Epidermal melanocyte (primary cell): Measurements from ENCODE around the gene TRIM68.
A peak's percentile ranks its signal among the peaks of the same experiment; 100 is the strongest.

Source experiments
- DNase-seq: peaks from one replicate; pipeline ENCODE4 v3.0.0; 2011; ENCODE audit warnings: low spot score; ENCODE audit not compliant: insufficient read length

Gene TRIM68, protein sequence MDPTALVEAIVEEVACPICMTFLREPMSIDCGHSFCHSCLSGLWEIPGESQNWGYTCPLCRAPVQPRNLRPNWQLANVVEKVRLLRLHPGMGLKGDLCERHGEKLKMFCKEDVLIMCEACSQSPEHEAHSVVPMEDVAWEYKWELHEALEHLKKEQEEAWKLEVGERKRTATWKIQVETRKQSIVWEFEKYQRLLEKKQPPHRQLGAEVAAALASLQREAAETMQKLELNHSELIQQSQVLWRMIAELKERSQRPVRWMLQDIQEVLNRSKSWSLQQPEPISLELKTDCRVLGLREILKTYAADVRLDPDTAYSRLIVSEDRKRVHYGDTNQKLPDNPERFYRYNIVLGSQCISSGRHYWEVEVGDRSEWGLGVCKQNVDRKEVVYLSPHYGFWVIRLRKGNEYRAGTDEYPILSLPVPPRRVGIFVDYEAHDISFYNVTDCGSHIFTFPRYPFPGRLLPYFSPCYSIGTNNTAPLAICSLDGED

DNA sequence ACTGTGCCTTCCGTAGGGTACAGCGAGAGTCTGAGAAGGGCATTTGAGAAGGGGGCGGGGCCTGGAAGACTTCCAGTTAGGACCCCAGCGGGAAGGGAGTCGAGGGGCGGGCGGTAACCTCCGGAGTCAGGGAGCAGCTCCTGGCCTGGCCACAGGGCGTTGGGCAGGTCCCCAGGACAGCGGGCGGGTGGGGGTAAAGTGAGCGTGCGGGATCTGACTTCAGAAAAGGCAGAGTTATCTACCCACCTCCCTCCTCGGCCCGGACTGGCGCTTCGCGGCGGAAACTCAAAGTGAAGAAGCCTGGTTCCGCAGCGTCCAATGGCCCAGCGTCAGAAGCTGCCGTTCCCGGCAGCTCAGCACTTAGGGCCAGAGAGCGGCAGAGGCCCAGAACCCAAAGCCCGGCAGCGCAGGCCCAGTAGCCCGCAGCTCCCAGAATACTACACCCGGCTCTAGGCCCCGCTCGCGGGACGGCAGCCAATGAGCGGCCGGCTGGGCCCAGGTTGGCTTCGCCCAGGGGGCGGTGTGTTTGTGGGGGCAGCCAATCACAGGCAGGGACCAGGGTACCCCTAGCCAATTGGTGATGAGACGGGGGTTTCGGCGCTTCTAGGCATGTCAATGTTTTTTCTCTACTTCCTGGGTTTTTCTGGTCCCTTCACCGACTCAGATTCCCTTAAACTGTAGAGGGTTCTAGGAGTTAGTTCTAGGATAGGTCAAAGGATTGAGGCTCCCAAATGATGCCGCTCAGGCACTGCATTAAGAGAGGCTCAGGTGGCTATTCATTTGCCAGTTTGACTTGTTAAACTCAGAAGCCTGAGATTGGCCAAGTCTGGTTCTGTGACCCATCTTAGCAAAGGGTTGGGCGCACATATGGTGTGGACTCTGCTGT lies at the start of gene TRIM68:
TRIM68 (minus strand) TSS at position 451 of the 886 bp plus-strand sequence. CDS start 2,727 bp downstream, outside the sequence.
- DNase-seq: peak; percentile 94

DNA sequence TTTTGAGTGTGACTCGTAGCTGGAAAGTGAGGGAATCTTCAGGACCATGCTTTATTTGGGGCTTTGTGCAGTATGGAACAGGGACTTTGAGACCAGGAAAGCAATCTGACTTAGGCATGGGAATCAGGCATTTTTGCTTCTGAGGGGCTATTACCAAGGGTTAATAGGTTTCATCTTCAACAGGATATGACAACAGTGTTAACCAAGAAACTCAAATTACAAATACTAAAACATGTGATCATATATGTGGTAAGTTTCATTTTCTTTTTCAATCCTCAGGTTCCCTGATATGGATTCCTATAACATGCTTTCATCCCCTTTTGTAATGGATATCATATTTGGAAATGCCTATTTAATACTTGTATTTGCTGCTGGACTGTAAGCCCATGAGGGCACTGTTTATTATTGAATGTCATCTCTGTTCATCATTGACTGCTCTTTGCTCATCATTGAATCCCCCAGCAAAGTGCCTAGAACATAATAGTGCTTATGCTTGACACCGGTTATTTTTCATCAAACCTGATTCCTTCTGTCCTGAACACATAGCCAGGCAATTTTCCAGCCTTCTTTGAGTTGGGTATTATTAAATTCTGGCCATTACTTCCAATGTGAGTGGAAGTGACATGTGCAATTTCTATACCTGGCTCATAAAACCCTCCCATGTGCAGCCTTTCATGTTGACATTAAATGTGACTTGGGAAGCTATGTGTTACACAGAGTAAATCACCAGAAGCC lies 46.8 kb upstream of the TRIM68 start:
- no peak for DNase-seq

DNA sequence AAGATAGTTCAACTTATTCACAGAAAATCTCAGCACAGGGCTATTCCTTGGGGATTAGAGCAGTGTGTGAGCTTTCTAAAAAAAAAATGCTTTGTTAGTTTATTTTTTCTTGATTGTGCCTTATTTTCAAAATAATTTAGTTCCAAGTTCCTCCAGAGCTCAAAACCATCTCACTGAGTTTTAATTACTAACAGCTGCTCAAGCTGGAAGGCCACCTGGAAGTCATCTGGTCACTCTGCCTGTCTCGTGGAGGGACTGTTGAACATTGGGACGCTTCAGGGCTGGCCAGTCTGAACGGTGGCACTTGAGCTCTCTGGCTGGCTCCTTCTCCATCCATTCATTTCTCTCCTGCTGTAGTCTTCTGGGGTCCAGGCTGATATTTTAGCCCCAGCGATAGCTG lies 39.7 kb upstream of the TRIM68 start:
- no peak for DNase-seq

DNA sequence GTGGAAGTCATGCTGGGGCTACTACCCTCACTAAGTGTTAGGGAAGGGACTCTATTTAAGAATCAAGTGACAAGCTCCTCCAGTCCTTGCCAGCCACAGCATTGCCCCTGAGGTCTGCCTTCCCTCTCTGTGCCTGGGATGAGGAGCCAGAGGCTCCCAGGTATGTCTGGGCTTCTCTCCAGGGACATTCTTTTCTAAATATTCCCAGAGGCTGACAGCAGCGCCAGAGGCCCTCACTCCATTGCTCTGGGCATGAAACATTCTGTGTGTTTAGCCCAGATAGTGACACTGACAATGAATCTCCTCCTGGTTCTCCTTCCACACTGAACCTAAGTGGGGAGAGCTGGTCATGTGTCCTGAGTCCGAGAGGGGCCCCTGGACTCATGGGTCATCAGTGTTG lies 37.9 kb upstream of the TRIM68 start:
- DNase-seq: no peak

DNA sequence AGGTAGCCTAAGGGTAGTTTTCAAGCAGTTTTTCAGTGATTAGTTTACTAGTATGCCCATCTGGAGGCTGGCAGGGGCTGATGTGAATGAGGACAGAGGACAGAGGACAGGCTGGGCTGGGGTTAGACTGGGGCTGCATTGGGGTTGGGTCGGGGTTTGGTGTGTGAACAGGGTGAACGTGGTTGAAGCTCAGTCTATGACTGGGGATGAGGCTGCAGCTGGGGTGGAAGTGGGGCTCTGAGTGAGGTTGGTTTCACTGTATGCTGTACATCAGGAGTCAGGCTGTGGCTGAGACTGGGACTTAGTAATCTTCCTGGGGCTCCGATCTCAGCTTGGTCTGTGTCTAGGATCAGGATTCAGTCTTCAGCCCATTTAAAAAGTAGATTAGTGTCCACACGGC lies 36.2 kb upstream of the TRIM68 start:
- DNase-seq: no peak

DNA sequence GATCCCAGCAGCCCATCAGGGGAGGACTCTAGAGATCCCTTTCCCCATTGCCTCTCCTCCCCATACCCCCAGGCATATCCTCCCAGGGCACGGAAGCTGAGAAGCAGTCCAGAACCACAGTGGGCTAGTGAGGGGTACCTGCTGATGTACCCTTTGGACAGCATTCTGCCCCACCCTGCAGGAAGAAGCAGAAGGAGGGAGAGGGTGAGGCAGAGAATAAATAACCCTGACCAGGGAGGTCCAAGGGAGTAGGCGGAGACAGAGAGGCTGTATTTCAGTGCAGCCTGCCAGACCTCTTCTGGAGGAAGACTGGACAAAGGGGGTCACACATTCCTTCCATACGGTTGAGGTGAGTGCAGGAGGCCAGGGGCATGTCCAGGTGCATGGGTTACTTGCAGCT lies 35.7 kb upstream of the TRIM68 start, which contains the start of gene OR51E1:
OR51E1 (plus strand) TSS at position 301 of the 400 bp plus-strand sequence. CDS start 8,545 bp downstream, outside the sequence.
- DNase-seq: no peak

DNA sequence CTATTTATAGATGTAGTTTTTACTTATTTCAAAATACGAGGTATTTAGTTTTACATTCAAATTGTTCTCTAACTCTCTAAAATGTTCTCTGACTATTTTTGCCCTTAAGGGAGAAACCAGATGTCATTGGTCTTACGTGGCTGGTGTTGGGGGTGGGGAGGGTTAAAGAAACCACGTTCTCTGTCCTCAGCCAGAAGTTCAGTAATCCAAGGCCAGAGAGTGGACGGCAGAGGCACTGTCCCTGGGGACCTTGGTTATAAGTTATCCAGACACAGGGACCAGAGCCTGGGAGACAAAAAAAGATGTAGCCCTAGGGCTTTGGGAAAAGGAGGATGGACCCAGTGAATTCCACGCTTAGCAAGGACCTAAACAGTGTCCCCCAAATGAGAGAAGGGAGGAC lies 35.0 kb upstream of the TRIM68 start:
- DNase-seq: no peak

DNA sequence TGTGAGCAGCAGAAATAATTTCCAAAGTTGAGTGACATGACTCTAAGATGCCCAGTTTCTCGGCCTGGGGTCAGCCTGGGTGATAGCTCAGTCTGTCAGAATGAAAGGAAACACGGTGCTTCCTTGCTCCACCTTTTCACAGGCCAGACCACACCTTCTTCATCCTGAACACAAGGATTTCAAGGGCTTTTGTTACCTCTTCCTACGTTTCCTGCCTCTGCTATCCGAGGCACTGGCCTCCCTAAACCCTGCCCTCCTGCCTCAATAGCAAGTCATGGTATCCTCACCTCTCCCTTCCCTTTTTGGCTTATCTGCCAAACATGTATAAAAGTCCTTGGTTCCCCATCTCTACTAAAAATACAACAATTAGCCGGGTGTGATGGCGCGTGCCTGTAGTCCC lies 34.0 kb upstream of the TRIM68 start:
- no peak for DNase-seq

DNA sequence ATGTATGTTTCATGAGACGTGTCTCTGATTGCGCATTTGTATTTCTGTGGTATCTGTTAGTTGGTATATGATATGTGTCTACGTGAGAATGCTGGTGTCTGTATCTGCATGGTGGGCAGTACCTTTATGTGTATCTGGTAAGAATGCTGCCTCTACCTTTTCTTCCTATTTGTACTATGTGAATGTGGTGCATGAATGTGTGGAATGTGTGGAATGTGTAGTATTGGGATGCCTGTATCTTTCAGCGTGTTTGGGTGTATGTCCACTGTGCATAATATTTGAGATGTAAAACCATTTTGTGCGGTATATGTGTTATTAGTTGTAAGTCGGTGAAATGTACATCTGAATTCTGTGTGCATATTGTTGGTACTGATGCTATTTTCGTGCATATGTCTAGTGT lies 33.5 kb upstream of the TRIM68 start:
- no peak for DNase-seq

DNA sequence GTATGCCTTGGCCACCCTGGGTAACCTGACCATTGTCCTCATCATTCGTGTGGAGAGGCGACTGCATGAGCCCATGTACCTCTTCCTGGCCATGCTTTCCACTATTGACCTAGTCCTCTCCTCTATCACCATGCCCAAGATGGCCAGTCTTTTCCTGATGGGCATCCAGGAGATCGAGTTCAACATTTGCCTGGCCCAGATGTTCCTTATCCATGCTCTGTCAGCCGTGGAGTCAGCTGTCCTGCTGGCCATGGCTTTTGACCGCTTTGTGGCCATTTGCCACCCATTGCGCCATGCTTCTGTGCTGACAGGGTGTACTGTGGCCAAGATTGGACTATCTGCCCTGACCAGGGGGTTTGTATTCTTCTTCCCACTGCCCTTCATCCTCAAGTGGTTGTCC lies 31.9 kb upstream of the TRIM68 start:
- DNase-seq: no peak

DNA sequence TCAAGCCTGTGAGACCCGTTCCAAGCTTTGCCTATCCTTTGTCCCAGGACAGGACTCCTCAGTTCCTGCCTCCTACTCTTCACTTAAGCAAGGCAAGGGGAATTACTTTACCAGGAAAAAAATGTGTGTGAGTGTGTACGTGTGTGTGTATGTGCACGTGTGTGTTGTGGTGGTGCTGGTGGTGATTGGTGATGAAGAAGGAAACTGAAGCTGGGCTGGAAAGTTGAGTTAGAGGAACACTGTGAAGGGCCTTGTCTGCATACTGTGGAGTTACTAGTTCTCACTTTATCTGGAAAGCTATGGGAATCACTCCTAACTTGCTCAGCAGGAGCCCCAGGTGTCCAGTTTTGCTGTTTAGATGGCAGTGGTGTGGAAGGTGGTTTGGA lies 29.6 kb upstream of the TRIM68 start:
- DNase-seq: no peak

DNA sequence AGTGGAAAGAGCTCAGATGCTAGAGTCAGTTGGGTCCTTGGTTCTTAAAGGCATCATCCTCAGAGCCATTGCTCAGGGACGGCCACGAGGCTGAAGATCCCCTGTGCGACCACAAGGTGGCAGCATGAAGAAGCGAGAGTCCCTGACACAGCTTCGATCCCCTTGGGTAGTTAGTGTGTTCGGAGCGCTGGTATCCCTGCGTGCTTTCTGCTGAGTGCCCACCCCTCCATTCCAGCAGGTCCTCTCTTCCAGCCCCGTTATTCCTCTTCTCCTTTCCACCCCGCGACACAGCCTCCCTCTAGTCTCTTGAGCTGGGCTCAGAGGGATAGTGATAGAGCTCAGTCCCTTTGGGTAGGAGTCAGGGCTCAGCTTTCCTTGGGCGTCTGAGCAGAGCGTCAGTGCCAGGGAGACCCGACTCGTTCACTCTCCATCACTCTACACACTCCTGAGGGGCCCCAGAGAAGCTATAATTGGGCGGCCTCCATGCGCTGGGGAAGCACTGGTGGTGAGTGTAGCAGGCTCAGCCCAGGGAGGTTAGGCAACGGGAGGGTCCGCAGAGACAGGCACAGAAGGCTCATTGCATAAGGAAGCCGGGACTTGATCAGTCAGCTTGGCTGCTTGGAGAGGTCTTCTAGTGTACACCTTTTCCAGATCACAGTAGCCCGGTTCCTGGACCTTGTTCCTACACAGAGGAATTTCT lies 29.1 kb upstream of the TRIM68 start, which contains the start of gene OR51D1:
OR51D1 (plus strand) TSS at position 516 of the 700 bp plus-strand sequence. CDS start 2,314 bp downstream, outside the sequence.
- peak; percentile 61 for DNase-seq

DNA sequence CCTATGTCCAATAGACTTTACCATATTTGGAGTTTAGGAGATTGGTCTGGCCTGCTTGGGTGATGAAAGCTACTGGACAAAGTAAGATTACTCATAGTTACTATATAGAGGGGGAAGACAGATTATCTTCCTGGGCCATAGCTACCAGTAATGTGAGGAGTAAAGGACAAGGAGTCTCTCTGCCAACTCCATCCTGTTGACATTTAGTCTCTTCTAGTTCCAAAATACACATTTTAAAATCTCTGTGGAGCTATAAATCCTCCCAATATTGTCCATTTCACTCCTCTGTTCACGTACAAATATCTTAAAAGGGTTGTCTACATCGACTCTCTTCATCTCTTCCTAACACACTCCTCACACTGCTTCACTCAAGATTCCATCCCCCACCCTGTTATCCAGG lies 28.1 kb upstream of the TRIM68 start:
- DNase-seq: no peak

DNA sequence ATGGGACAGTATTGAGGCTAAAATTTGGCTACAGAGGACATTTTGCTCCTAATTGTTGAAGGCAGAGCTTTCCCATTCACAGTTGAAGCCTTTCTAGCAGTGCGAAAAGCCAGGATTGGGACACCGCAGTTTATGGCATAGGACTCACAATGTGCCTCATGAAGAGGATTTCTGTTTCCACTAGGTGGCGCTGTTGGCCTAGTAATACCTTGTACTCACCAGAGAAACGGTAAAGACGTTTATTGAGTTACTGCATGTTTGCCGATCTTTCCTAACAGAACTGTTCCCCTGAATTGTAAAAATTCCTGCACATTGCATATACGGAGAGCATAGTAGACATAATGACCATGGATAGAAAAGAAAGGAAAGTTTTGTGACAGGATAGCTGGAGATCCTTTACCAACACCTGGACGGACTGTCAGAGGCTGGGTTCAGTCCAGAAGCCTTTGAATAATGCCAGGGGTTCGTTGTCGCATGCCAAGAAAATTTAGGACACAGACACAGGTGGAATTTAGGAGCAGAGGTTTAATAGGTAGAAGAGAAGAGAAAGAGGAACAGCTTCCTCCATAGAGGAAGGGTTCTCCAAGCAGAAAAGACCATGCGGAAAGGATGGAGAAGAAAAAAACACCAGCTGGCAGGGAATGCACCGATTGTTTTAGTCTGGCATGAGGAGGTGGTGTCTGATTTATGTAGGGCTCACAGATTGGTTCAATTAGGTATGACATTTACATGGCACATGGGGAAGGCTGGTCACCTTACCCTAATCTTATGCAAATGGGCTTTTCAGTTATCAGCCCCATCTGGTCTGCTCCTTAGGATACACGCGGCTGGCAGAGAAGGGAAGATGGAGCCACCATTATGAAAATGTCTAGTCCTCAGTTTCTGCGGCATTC lies 18.4 kb upstream of the TRIM68 start:
- DNase-seq: no peak

DNA sequence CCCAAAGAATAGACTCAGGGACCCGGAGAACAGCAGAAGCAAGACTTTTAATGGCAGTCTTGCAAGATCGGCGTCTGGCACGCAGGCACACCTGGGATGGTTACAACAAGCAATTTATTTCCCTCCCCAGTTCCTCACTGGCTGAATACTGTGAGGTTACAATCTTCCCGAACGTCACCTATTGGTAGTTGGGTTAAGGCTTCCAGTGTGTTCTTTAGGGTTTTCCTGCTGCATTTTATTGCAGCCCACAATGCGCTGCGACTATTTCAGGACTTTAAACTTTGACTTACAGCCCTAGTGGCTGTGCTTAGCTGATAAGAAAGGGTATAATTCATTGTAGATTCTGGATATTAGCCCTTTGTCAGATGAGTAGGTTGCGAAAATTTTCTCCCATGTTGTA lies 11.5 kb upstream of the TRIM68 start:
- DNase-seq: no peak

DNA sequence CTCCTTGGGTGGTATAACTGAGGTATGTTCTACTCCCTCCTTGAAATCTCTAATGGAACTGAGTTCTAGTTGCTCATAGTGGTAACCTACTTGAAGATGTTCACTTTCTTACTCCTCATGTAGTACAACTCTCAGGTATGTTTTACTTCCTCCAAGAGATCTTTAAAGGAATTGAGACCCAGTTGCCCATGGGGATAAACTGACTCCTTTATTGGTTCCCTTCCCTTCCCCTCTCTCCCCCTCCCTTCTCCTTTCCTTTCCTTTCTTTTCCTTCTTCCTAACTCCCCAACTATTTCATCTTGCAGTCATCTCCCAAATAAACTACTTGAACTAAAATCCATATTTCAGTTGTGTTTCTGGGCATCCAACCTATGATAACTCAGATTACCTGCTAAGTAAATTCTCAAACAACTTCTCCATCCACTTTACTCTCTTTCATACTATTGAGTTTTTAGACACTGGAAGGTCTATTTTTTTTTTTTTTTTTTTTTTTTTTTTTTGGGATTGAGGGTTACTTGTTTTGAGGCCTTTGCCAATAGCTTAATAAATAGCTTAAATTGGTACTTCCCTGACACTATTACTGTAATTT lies 7.9 kb upstream of the TRIM68 start:
- no peak for DNase-seq

DNA sequence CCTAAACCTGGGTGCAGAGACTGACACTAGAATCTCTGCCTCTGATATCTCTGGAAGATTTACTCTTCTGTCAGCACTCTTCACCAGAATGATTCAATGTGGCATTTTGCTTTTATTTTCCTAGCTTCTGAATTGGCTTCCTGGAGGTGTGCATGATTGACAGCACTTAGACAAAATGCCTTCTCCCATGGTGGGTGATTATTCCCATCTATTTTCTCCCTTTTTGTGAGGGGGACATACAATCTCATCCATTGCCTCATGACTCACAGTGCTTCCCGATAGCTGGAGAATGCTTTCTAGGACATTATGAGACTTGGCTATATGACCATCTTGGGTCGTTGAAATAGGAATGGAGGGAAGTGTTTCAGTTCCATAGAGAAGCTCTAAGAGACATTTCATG lies 4.0 kb upstream of the TRIM68 start:
- DNase-seq: no peak

DNA sequence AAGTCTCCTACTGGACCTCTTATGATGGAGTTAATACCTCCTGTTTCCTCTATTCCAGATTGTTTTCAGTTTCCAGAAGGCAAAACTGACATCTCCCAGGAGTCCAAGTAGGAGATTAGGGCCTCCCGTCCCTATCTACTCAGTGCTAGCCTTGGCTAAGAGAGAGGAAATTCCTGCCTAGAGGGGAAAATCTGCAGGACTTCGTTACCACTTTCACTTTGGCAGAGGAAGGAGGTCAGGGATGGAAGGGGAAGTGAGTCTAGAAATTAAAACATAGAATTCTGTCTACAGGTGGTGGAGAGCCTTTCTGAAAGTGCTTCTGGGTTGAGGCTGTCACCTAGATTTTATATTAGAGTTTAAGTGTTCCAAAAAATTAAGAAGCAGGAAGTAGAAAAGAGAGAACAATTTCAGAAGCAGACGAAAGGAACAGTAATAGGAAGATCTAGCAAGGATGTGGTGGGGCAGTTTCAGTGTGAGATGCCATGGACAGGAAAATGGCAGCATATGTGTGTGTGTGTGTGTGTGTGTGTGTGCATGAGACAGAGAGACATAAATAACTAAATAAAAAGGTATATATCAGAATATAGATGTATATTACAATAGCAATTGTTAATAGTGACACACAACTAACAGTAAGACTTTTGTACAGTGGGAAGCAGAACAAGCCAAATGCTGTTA lies 2.4 kb upstream of the TRIM68 start:
- no peak for DNase-seq

DNA sequence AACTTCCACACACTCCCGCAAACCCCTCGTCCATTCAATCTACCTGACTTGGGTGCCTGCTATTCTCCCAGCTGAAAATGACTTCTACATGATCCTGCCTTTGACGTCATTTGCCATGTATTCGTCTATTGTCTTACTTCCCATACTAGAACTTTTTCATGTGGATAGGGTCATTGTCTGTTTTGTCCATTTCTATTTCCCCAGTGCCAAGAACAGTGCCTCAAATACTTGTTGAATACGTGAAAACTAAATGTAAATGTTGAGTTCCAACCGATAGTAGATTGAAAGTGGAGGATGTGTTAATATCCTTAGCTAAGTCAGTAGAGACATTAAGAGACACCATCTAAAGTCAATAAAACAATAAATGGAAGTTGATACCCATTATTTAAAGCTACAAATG lies 935 bp downstream of the TRIM68 start:
- DNase-seq: no peak
